ENCODE results near the gene CDK5RAP2.
A peak's percentile ranks its signal among the peaks of the same experiment; 100 is the strongest.
"Not testable (repeated sequence)": the region's sequence is repeated elsewhere in the genome, so short reads cannot be mapped to it uniquely, and the experiment has no call there.

The CDK5RAP2 gene

GRCh38 chr9:120532891-120533290 lies 47.1 kb downstream of the CDK5RAP2 start:
- TF ChIP-seq ZFX (IDR thresholded peaks at IDR 0.05) = no peak
- H3K27ac ChIP-seq = no peak overlapping the region

GRCh38 chr9:120532475-120532874 lies 47.5 kb downstream of the CDK5RAP2 start:
- no peak overlapping the region for H3K27ac ChIP-seq
- TF ChIP-seq CTCF (conservative IDR thresholded peaks at IDR 0.05) = no peak
- TF ChIP-seq ZFX (IDR thresholded peaks at IDR 0.05) = no peak

- H3K27ac ChIP-seq = no peak overlapping the region
- TF ChIP-seq ZFX (IDR thresholded peaks at IDR 0.05) = no peak
- TF ChIP-seq CTCF (conservative IDR thresholded peaks at IDR 0.05) = peak; percentile 78
Observed at GRCh38 chr9:120531683-120532300, 48.2 kb downstream of the CDK5RAP2 start.

- not testable (repeated sequence) for H3K27ac ChIP-seq
Observed at GRCh38 chr9:120530220-120530832, 49.6 kb downstream of the CDK5RAP2 start.

- H3K27ac ChIP-seq = no peak overlapping the region
- TF ChIP-seq CTCF (conservative IDR thresholded peaks at IDR 0.05) = no peak
- no peak for TF ChIP-seq ZFX (IDR thresholded peaks at IDR 0.05)
Observed at GRCh38 chr9:120528829-120529228, 51.1 kb downstream of the CDK5RAP2 start.

GRCh38 chr9:120528327-120528726 lies 51.6 kb downstream of the CDK5RAP2 start:
- no peak overlapping the region for H3K27ac ChIP-seq
- TF ChIP-seq CTCF (conservative IDR thresholded peaks at IDR 0.05) = no peak
- TF ChIP-seq ZFX (IDR thresholded peaks at IDR 0.05) = no peak

- no peak for TF ChIP-seq CTCF (conservative IDR thresholded peaks at IDR 0.05)
- TF ChIP-seq ZFX (IDR thresholded peaks at IDR 0.05) = no peak
- H3K27ac ChIP-seq = no peak overlapping the region
Observed at GRCh38 chr9:120526534-120526933, 53.4 kb downstream of the CDK5RAP2 start.

- H3K27ac ChIP-seq = no peak overlapping the region
- no peak for TF ChIP-seq CTCF (conservative IDR thresholded peaks at IDR 0.05)
- no peak for TF ChIP-seq ZFX (IDR thresholded peaks at IDR 0.05)
Observed at GRCh38 chr9:120524863-120525262, 55.1 kb downstream of the CDK5RAP2 start.

All from C4-2B (cell line).